Testis (tissue), 3 donors: ENCODE data around the gene GALNT9. TPM values are rescaled to one million over a fixed set of nuclear protein-coding genes. Genes with fewer than 3 reads are reported as not detected.
A peak's percentile ranks its signal among the peaks of the same experiment; 100 is the strongest.

ENCODE experiments used
- DNase-seq: peaks from one replicate; pipeline ENCODE4 v3.0.0-alpha.2; 2019
- H3K27ac ChIP-seq, 2 donors: fragments of 200-600 bp; sonication (generic); one replicate each; pipeline ENCODE4 v1.5.1; 2019
- H3K27me3 ChIP-seq: fragments of 200-600 bp; sonication (generic); one replicate; pipeline ENCODE4 v1.5.1; 2019
- H3K36me3 ChIP-seq: fragments of 200-600 bp; sonication (generic); one replicate; pipeline ENCODE4 v1.5.1; 2017; ENCODE audit warnings: low read depth; ENCODE audit errors: missing control alignments
- H3K4me1 ChIP-seq: fragments of 200-600 bp; sonication (generic); one replicate; pipeline ENCODE4 v1.5.1; 2019
- H3K4me3 ChIP-seq, 2 donors: fragments of 200-600 bp; sonication (generic); one replicate each; pipeline ENCODE4 v1.5.1; 2017 to 2019
- H3K9me3 ChIP-seq: fragments of 200-600 bp; sonication (generic); one replicate; pipeline ENCODE4 v1.5.1; 2017
- CTCF ChIP-seq, 3 experiments: fragments of 450-650 bp in 2 of 3; fragments of 200-600 bp in 1 of 3; sonication (generic) in 1 of 3; IDR thresholded peaks; one replicate each; pipeline ENCODE4 v1.5.1; 2016 to 2019; ENCODE audit warnings: antibody characterized with exemption in 3 of 3, mild to moderate bottlenecking in 2 of 3, moderate library complexity in 1 of 3
- POLR2A ChIP-seq: fragments of 450-650 bp; IDR thresholded peaks from one replicate; pipeline ENCODE4 v1.6.1; 2017; ENCODE audit warnings: antibody characterized with exemption, mild to moderate bottlenecking, moderate library complexity
- WGBS, 2 donors: methylation state at CpG; one replicate each; pipeline ENCODE4 v1.1.5; 2018; 5-methylcytosine and 5-hydroxymethylcytosine counted together
- intact Hi-C: fragments of 100-400 bp; cut with DNase I; formaldehyde crosslinking; loops from one replicate; pipeline ENCODE4 v1.15.1; 2023; ENCODE audit warnings: low total_unique reads
- polyA plus RNA-seq: library from polyadenylated mRNA; stranded (reverse); fragments of 350-450 nt; fragmentation: Illumina TruSeq; extraction: RNeasy Lipid Tissue Mini Kit (QIAGEN cat#74804); gene quantifications from one replicate; pipeline ENCODE4 v1.2.3, GENCODE V29; 2014; ENCODE audit warnings: low read depth, low replicate concordance; ENCODE audit not compliant: insufficient read depth
- total RNA-seq, 2 donors: library from RNA; depleted of rRNA; stranded (reverse); fragments of >200 nt; gene quantifications; one replicate each; pipeline ENCODE4 v1.2.3, GENCODE V29; 2016

The GALNT9 gene
- total and polyA plus RNA-seq, 3 donors from 2014 or later: 1.1 to 1.5 (median 1.3) TPM

- intact Hi-C loops: no loop called here
- Histone ChIP-seq H3K4me3 (peak overlapping the region in 1 of 2 donors; percentile 20), H3K9me3 (no peaks in the 10 kb centered on the region), H3K27me3 (no peaks in the 10 kb centered on the region), H3K4me1 (peaks cover 17% of the 10 kb centered on the region), H3K36me3 (no peaks in the 10 kb centered on the region), H3K27ac (no peak overlapping the region)
- DNase-seq: no peak
- no peak for TF ChIP-seq CTCF (IDR thresholded peaks at IDR 0.05)
- TF ChIP-seq POLR2A: no peak
- 24 to 36% methylated on average over 7 to 34 of the region's 34 CpGs for WGBS, 2 donors
These were observed 933 bp downstream of the GALNT9 start for GRCh38 chr12:132328282-132329029.

DNA sequence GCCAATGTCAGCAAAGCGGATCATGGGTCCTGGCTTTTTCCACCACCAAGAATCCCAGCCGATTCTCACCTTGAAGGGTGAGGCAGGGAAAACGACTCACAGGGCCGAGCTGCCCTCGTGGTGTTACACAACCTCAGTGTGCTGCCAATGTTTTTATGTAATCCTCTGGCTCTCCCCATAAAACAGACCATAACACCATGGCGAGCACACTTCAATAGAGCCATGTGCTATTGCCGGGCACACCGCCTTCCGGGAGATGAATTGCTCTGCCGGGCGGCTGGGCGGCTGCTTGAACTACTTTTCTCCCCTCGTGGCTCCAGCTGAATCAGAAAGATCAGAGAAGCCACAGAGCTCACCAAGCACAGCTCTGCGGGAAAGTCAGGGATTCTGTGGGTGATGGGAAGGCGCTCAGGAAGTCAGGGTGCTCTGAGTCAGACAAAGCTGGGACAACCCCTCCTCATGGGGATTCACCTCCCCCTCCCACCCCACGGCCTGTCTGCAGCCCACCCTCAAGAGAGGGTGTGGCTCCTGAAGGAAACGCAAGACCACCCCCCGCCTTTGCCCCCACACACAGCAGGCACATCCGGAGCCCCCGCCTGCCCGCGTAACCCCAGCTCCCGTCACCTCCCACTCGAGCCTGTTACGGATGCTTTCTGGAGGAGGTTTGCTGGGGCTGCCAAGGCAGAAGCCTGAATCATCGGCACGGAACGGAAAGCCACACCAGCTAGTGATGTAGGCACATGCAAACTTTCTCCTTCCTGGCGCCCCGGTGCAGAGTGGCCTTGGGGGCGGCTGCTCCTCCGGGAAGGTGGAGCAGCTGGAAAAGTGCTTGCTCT lies 1.8 kb downstream of the GALNT9 start:
- intact Hi-C loops: no loop called here
- 25 to 42% methylated on average over 21 to 32 of the region's 32 CpGs for WGBS, 2 donors
- Histone ChIP-seq H3K4me3 (no peak overlapping the region), H3K4me1 (peaks cover 17% of the 10 kb centered on the region), H3K9me3 (no peaks in the 10 kb centered on the region), H3K27ac (no peak overlapping the region), H3K36me3 (no peaks in the 10 kb centered on the region), H3K27me3 (no peaks in the 10 kb centered on the region)
- peak; percentile 22 for DNase-seq
- TF ChIP-seq CTCF (IDR thresholded peaks at IDR 0.05): no peak
- no peak for TF ChIP-seq POLR2A

- peaks cover 17% of the 10 kb centered on the region for H3K4me1 ChIP-seq
- no peak overlapping the region for H3K4me3 ChIP-seq
- TF ChIP-seq POLR2A (no peak), CTCF (IDR thresholded peaks at IDR 0.05) (no peak)
- intact Hi-C loops: no loop called here
- no peaks in the 10 kb centered on the region for H3K9me3 ChIP-seq
- H3K27ac ChIP-seq: no peak overlapping the region
- no peaks in the 10 kb centered on the region for H3K36me3 ChIP-seq
- H3K27me3 ChIP-seq: no peaks in the 10 kb centered on the region
- WGBS, 2 donors: 85 to 91% methylated on average over 10 to 11 of the region's 11 CpGs
- no peak for DNase-seq
These were observed 2.7 kb downstream of the GALNT9 start for GRCh38 chr12:132326646-132327045.

DNA sequence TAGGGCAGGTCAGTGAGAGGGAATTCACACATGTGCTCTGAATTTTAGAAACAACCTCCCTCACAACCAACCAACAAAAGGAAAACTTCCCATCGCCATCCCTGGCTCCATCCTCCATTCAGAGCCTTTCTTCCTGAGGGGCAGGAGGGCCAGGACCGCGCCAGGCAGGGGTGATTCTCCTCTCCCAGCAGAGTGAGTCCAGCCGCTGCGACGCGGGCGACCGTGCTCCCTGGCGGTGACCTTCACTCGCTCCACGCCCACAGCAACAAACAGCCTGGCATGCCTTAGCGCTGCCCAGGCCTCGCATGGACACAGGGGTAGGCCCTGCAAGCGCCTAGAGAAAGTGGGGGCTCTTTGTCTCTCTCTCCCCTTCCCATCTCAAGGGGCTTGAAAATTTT lies 3.7 kb downstream of the GALNT9 start:
- Histone ChIP-seq H3K9me3 (no peaks in the 10 kb centered on the region), H3K27me3 (no peaks in the 10 kb centered on the region), H3K36me3 (no peaks in the 10 kb centered on the region), H3K4me3 (no peak overlapping the region), H3K4me1 (peaks cover 17% of the 10 kb centered on the region), H3K27ac (no peak overlapping the region)
- DNase-seq: no peak
- TF ChIP-seq CTCF (IDR thresholded peaks at IDR 0.05) (no peak), POLR2A (no peak)
- 94 to 96% methylated on average over 15 of the region's 15 CpGs for WGBS, 2 donors
- intact Hi-C loops: no loop called here
